ENCODE measurements around the gene ALLC. TPM values are rescaled to one million over a fixed set of nuclear protein-coding genes. Genes with fewer than 3 reads are reported as not detected.
"Not testable (repeated sequence)": the region's sequence is repeated elsewhere in the genome, so short reads cannot be mapped to it uniquely, and the experiment has no call there.

Gene ALLC
- total RNA-seq, 1 experiment from 2014 or later: not detected

DNA sequence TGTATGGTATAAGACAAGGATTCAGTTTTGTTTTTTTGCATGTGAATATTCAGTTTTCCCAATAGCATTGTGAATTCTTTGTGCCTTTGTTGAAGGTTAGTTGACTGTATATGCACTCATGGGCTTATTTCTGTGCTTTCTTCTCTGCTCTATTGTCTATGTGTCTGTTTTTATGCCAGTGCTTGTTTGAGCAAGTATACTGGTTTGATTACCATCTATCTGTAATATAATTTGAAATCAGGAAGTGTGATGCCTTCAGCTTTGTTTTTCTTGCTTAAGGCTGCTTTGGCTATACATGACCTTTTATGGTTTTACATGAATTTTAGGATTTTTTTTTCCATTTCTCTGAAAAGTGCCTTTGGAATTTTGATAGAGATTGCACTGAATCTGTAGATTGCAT is 39.6 kb upstream of the ALLC start:
- Histone ChIP-seq H3K27me3 (replicated peaks) (no peaks in the 10 kb centered on the region), H3K9me3 (replicated peaks) (no peaks in the 10 kb centered on the region), H3K4me1 (replicated peaks) (no peaks in the 10 kb centered on the region), H3K27ac (no peak overlapping the region), H3K4me3 (no peak overlapping the region), H3K36me3 (no peaks in the 10 kb centered on the region)
- no peak for DNase-seq (ENCODE audit: low read depth in 1 of 2, low spot score in 2 of 2)

DNA sequence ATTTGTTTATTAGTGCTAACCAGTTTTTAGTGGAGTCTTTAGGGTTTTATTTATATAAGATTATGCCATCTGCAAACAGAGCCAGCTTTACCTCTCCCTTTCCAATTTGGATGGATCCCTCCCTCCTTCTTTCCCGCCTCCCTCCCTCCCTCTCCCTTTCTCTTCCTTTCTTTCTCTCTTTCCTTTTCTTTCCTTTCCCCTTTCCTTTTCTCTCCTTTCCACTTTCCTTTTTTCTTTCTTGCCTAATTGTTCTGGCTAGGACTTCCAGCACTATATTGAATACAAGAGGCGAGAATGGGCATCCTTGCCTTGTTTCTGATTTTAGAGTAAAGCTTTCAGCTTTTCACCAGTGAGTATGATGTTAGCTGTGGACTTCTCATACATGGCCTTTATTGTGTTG is 39.0 kb upstream of the ALLC start:
- Histone ChIP-seq H3K4me3 (no peak overlapping the region), H3K9me3 (replicated peaks) (no peaks in the 10 kb centered on the region), H3K36me3 (no peaks in the 10 kb centered on the region), H3K27me3 (replicated peaks) (no peaks in the 10 kb centered on the region), H3K4me1 (replicated peaks) (no peaks in the 10 kb centered on the region), H3K27ac (no peak overlapping the region)
- no peak for DNase-seq (ENCODE audit: low read depth in 1 of 2, low spot score in 2 of 2)

DNA sequence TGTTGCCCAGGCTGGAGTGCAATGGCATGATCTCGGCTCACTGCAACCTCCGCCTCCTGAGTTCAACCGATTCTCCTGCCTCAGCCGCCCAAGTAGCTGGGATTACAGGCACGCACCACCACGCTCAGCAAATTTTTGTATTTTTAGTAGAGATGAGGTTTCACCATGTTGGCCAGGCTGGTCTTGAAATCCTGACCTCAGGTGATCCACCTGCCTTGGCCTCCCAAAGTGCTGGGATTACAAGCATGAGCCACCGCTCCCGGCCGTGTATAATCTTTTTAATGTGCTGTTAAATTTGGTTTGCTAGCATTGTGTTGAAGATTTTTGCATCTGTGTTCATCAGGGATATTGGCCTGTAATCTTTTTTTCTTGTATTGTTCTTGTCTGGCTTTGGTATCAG is 38.3 kb upstream of the ALLC start:
- H3K4me3 ChIP-seq; H3K27me3 ChIP-seq (replicated peaks); H3K36me3 ChIP-seq; H3K9me3 ChIP-seq (replicated peaks); DNase-seq (ENCODE audit: low read depth in 1 of 2, low spot score in 2 of 2); H3K27ac ChIP-seq; H3K4me1 ChIP-seq (replicated peaks): not testable (repeated sequence)

DNA sequence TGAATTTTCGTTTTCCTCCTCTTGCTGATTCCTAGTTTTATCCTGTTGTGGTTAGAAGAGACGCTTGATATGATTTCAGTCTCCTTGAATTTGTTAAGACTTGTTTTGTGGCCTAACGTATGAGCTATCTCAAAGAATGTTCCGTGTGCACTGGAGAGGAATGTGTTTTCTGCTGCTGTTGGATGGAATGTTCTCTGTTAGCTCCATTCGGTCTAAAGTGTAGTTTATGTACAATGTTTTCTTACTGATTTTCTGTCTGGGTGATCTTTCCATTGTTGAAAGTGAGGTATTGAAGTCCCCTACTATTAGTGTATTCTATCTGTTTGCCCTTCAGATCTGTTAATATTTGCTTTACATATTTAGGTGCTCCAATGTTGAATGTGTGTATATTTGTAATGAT is 37.2 kb upstream of the ALLC start:
- peak; percentile 28 to 57 for DNase-seq (ENCODE audit: low read depth in 1 of 2, low spot score in 2 of 2)
- peaks cover 1% of the 10 kb centered on the region; the same call in 1 of the 2 replicates for H3K4me1 ChIP-seq (replicated peaks)
- H3K27me3 ChIP-seq (replicated peaks): no peaks in the 10 kb centered on the region
- H3K27ac ChIP-seq: peak overlapping the region; percentile 57
- H3K36me3 ChIP-seq: no peaks in the 10 kb centered on the region
- no peak overlapping the region for H3K4me3 ChIP-seq
- H3K9me3 ChIP-seq (replicated peaks): no peaks in the 10 kb centered on the region

DNA sequence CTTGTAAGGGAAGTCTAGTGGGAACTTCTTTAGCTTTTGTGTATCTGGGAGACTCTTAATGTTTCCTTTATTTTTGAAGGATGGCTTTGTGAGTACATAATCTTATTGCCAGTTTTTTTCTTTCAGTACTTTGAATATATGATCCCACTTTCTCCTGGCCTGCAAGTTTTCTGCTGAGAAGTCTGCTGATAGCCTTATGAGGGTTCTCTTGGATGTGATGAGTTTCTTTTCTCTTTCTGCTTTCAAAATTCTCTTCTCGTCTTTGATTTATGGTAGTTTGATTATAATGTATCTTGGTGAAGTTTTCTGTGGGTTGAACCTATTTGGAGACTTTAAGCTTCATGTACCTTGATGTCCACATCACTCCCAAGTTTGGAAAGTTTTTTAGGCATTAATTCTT is 35.0 kb upstream of the ALLC start:
- no peaks in the 10 kb centered on the region for H3K27me3 ChIP-seq (replicated peaks)
- no peaks in the 10 kb centered on the region for H3K9me3 ChIP-seq (replicated peaks)
- no peaks in the 10 kb centered on the region for H3K36me3 ChIP-seq
- H3K4me3 ChIP-seq: no peak overlapping the region
- DNase-seq (ENCODE audit: low read depth in 1 of 2, low spot score in 2 of 2): no peak
- peaks cover 12% of the 10 kb centered on the region for H3K4me1 ChIP-seq (replicated peaks)
- no peak overlapping the region for H3K27ac ChIP-seq

DNA sequence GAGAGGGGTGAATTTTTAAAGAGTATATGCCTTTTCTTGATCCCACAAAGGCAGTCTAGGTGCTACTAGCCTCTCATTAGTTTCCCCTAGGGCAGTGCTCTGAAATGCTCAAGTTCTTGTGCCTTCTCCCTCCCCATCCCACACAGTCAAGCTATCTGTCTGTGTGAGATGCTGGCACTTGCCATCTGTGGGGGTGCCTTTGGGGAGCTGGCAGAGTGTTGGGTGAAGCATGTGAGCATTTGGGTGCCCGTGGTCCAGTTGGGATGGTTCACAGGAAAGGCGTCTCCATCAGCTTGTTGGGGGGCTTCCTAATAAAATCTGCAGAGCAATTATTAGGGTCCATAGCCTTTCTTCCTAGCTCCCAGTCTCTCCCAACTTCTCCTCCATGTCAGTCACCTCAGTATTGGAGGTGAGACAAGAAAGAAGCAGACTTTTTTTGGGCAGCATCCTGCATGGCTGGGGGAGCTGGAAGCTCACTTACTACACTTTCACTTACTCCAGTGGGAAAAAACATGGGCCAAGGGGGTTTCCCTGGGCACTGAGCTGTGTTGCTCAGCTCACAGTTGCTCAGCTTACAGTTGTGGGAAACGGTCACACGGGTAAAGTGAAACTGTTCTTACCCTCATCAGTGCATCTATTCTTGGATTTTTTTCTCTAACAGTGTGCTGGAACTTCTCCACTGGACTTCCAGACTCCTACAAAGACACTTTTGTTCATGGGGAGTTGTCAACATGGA is 33.8 kb upstream of the ALLC start:
- H3K27me3 ChIP-seq (replicated peaks): no peaks in the 10 kb centered on the region
- H3K27ac ChIP-seq: no peak overlapping the region
- H3K9me3 ChIP-seq (replicated peaks): no peaks in the 10 kb centered on the region
- DNase-seq (ENCODE audit: low read depth in 1 of 2, low spot score in 2 of 2): peak in 1 of 2 experiments; percentile 27
- H3K4me3 ChIP-seq: no peak overlapping the region
- peaks cover 12% of the 10 kb centered on the region for H3K4me1 ChIP-seq (replicated peaks)
- H3K36me3 ChIP-seq: no peaks in the 10 kb centered on the region

DNA sequence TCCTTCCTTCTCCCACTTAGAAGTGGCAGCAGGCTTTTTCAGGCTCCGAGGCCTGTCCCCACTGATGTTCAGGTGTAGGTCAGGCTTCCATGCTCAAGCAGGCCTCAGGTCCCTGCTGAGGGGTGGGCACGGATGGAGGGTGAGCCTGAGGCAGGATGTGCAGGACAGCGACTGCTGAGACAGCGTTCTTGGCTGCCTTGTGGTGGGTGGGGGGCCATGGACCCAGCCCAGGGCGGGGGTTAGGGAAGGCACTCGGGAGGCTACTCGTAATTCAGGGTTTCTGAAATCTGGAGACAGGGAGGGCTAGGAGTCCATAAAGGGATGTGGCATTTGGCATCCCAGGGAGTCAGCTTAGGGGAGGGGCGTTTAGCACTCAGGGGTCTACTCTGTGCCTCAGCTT is 32.8 kb upstream of the ALLC start:
- no peaks in the 10 kb centered on the region for H3K36me3 ChIP-seq
- H3K27ac ChIP-seq: no peak overlapping the region
- peak in 1 of 2 experiments; percentile 25 for DNase-seq (ENCODE audit: low read depth in 1 of 2, low spot score in 2 of 2)
- H3K27me3 ChIP-seq (replicated peaks): no peaks in the 10 kb centered on the region
- no peak overlapping the region for H3K4me3 ChIP-seq
- no peaks in the 10 kb centered on the region for H3K9me3 ChIP-seq (replicated peaks)
- H3K4me1 ChIP-seq (replicated peaks): peaks cover 12% of the 10 kb centered on the region

DNA sequence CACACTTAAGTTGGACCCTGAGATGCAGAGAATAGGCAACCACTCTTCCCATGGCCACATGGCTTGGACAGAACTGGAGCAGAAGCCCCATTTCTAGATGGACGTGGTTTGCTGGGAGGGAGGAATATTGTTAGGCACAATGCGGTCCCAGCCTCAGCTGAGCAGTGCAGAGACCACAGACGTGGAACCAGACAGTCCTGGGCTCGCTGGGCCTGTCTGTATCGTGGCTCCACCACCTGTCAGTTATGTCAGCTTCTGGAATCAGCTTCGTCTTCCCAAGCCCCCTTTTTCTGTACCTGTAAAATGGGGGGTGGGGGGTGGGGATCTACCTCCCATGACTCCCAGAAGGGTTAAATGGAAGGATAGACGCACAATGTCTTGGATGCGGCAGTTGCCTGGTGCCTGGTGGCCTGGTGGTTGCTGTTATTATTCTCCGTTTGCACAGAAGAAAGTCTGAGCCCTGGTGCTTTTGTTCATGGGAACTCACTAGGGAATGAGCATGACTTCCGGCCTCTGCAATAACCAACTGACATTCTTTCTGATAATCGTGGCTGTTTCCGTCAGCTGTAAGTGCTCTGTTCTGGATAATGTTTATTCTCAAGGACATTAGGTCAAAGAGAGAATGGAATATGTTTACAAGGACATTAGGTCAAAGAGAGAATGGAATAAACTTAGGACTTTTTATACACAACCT is 31.7 kb upstream of the ALLC start:
- H3K9me3 ChIP-seq (replicated peaks): no peaks in the 10 kb centered on the region
- H3K4me1 ChIP-seq (replicated peaks): peaks cover 12% of the 10 kb centered on the region
- peak overlapping the region; percentile 66 for H3K27ac ChIP-seq
- peak; percentile 44 to 52 for DNase-seq (ENCODE audit: low read depth in 1 of 2, low spot score in 2 of 2)
- no peak overlapping the region for H3K4me3 ChIP-seq
- H3K36me3 ChIP-seq: no peaks in the 10 kb centered on the region
- H3K27me3 ChIP-seq (replicated peaks): no peaks in the 10 kb centered on the region

DNA sequence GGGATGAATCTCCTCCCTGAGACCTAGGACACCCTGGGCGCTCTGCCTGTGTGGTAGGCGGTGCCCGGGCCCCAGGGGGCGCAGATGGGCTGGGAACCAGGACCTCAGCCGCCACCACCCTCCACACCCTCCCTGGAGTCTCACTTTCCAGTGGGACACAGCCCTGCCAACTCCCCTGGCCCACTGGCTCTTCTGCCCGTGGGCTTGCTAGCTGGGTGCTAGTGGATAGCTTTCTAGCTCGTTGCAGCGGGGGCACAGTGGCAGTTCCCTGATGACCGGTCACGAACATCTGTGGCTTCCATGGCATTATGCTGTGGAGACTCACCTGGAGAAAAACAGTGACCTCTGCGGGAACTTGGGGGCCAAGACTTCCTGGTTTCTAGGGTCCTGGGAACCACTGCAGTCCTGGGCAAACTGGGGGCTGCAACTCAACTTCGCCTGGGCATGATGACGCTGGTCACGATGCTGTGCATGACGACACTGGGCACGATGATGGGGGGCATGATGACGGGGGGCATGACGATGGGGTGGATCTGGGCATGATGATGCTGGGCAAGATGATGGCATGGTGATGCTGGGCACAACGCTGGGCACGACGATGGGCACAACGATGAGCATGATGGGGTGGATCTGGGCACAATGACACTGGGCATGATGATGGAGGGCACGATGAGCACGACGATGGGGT is 31.0 kb upstream of the ALLC start:
- H3K27me3 ChIP-seq (replicated peaks): no peaks in the 10 kb centered on the region
- DNase-seq (ENCODE audit: low read depth in 1 of 2, low spot score in 2 of 2): peak in 1 of 2 experiments; percentile 44
- H3K4me3 ChIP-seq: no peak overlapping the region
- H3K36me3 ChIP-seq: no peaks in the 10 kb centered on the region
- H3K9me3 ChIP-seq (replicated peaks): no peaks in the 10 kb centered on the region
- H3K27ac ChIP-seq: peak overlapping the region; percentile 66
- H3K4me1 ChIP-seq (replicated peaks): peaks cover 12% of the 10 kb centered on the region

DNA sequence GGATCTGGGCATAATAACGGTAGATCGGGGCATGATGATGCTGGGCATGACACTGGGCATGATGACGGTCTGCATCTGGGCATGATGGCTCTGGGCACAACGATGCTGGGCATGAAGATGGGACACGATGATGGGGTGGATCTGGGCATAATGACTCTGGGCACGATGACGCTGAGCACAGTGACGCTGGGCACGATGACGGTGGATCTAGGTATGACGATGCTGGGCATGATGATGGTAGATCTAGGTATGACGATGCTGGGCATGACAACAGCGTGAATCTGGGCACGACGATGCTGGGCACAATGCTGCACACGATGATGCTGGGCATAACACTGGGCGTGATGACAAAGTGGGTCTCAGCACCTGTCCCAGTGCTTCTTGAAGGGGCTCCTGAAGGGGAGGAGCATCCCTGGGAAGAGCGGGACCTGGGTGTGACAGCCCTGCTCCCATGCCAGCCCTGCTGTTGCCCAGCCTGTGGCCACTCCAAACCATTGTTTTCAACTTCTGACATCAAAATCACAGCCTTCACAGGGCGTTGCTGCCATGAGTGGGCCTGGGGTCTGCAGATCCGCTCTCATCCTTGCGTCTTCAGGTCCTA is 30.4 kb upstream of the ALLC start:
- H3K27me3 ChIP-seq (replicated peaks): no peaks in the 10 kb centered on the region
- no peaks in the 10 kb centered on the region for H3K36me3 ChIP-seq
- H3K4me3 ChIP-seq: no peak overlapping the region
- H3K4me1 ChIP-seq (replicated peaks): peaks cover 12% of the 10 kb centered on the region
- no peak overlapping the region for H3K27ac ChIP-seq
- H3K9me3 ChIP-seq (replicated peaks): no peaks in the 10 kb centered on the region
- DNase-seq (ENCODE audit: low read depth in 1 of 2, low spot score in 2 of 2): peak in 1 of 2 experiments; percentile 32

DNA sequence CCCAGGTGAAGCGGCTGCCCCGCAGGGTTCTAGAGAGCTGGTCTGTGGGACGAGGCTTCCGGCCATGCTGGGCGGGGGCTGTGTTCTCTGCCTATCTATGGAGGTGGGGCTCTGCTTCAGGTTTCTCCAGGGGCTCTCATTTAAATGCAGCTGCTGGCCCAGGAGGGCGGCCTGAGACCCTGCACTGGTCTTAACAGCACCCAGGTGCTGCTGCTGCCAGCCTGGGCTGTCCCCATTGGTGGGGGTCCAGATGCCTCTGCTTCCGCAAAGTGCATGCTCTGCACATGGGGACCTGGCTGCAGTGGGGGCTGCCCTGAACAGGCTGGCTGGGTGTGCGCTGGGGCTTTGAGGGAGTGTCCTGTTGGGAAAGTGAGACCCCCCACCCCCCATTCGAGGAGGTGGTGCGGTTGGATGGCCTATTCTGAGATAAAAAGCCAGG is 29.7 kb upstream of the ALLC start:
- H3K27ac ChIP-seq: no peak overlapping the region
- H3K9me3 ChIP-seq (replicated peaks): no peaks in the 10 kb centered on the region
- H3K4me3 ChIP-seq: no peak overlapping the region
- H3K4me1 ChIP-seq (replicated peaks): peaks cover 12% of the 10 kb centered on the region
- H3K27me3 ChIP-seq (replicated peaks): no peaks in the 10 kb centered on the region
- peak in 1 of 2 experiments; percentile 33 for DNase-seq (ENCODE audit: low read depth in 1 of 2, low spot score in 2 of 2)
- H3K36me3 ChIP-seq: no peaks in the 10 kb centered on the region

DNA sequence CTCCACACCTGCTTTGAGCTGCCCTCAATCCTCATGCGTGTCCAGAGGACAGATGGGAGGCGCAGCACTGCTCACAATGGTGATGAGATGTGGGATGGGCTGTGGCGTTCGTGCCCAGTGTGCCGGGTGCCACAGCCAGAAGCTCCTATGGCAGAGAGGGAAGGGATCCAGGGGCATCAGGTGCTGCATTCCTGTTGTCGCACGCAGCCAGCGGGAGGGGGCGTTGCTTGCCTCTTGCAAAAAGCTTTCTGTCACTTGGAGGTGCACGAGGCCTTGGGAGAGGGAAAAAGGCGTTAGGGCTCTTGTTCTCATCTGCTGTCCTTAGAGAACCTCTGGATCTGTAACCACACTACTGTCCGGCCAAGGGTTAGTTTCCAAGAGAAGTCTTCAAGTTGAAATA is 29.2 kb upstream of the ALLC start:
- H3K4me3 ChIP-seq: no peak overlapping the region
- H3K9me3 ChIP-seq (replicated peaks): no peaks in the 10 kb centered on the region
- peak in 1 of 2 experiments; percentile 28 for DNase-seq (ENCODE audit: low read depth in 1 of 2, low spot score in 2 of 2)
- H3K27me3 ChIP-seq (replicated peaks): no peaks in the 10 kb centered on the region
- peaks cover 12% of the 10 kb centered on the region for H3K4me1 ChIP-seq (replicated peaks)
- H3K36me3 ChIP-seq: no peaks in the 10 kb centered on the region
- H3K27ac ChIP-seq: no peak overlapping the region

DNA sequence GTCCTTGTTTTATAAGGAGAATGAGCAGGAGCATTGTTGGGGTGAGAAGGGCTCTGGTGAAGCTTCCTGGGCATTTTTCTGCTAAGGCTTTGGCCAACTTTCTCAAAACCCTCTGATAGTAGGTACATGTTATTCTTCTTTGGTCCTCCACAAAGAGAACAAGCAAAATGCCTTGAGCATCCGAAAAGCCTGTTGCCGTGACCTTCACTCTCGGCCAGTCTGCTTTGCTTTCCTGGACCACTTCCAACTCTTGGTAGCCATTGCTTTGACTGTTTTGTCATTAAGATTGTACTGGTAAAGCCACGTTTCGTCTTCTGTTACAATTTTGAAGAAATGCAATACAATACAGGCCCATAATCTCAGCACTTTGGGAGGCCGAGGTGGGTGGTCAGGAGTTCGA is 27.4 kb upstream of the ALLC start:
- H3K9me3 ChIP-seq (replicated peaks): no peaks in the 10 kb centered on the region
- H3K4me3 ChIP-seq: no peak overlapping the region
- no peaks in the 10 kb centered on the region for H3K36me3 ChIP-seq
- H3K4me1 ChIP-seq (replicated peaks): peaks cover 12% of the 10 kb centered on the region
- no peaks in the 10 kb centered on the region for H3K27me3 ChIP-seq (replicated peaks)
- DNase-seq (ENCODE audit: low read depth in 1 of 2, low spot score in 2 of 2): peak in 1 of 2 experiments; percentile 8
- H3K27ac ChIP-seq: no peak overlapping the region
